DND-41 (cell line): Measurements from ENCODE around the gene PDF.

ENCODE experiments used
- CTCF ChIP-seq: IDR thresholded peaks from 2 replicates; pipeline ENCODE4 v1.5.1; 2012; ENCODE audit warnings: borderline replicate concordance, low read length, moderate library complexity, mild to moderate bottlenecking; ENCODE audit not compliant: poor library complexity, severe bottlenecking; ENCODE audit errors: extremely low read depth
- EZH2 ChIP-seq: IDR thresholded peaks from 3 replicates; pipeline ENCODE4 v1.6.1; 2012; ENCODE audit warnings: borderline replicate concordance, low read depth, mild to moderate bottlenecking, moderate library complexity, low read length, inconsistent platforms; ENCODE audit not compliant: severe bottlenecking

- TF ChIP-seq CTCF (peak; percentile 93), EZH2 (no peak)
Observed at GRCh38 chr16:69310653-69311532, 19.5 kb downstream of the PDF start, which contains the start of gene VPS4A.
